Measurements from ENCODE around the gene PELI2.

GRCh38 chr14:56075301-56075700 is 42.9 kb upstream of the PELI2 start:
- TF ChIP-seq POLR2A (IDR thresholded peaks at IDR 0.05; ENCODE audit: low read length) (no peak), GATA1 (IDR thresholded peaks at IDR 0.05; ENCODE audit: low read depth, low read length) (no peak)
